ENCODE data around the gene DENND10.
A peak's percentile ranks its signal among the peaks of the same experiment; 100 is the strongest.

The DENND10 gene

GRCh38 chr10:119118231-119118630 is 14.3 kb downstream of the DENND10 start:
- H3K4me1 ChIP-seq (ENCODE audit: insufficient read depth, low read length): peaks cover 16% of the 10 kb centered on the region
- no peak overlapping the region for H3K9ac ChIP-seq (ENCODE audit: low read length)
- H3K27me3 ChIP-seq (ENCODE audit: control insufficient read depth in 1 of 2, insufficient read depth in 2 of 2, low read length in 2 of 2): no peaks in the 10 kb centered on the region
- no peak overlapping the region for H3K27ac ChIP-seq (ENCODE audit: low read depth, low read length)
- peaks cover 33% of the 10 kb centered on the region for H3K36me3 ChIP-seq (ENCODE audit: insufficient read depth, low read length)
- no peaks in the 10 kb centered on the region for H3K9me3 ChIP-seq (ENCODE audit: low read length)
- no peak overlapping the region for H3K4me3 ChIP-seq (ENCODE audit: low read depth in 1 of 2, low read length in 2 of 2)

GRCh38 chr10:119119400-119119799 is 15.5 kb downstream of the DENND10 start:
- Histone ChIP-seq H3K36me3 (ENCODE audit: insufficient read depth, low read length) (peaks cover 29% of the 10 kb centered on the region), H3K9me3 (ENCODE audit: low read length) (no peaks in the 10 kb centered on the region), H3K27me3 (ENCODE audit: control insufficient read depth in 1 of 2, insufficient read depth in 2 of 2, low read length in 2 of 2) (no peaks in the 10 kb centered on the region), H3K9ac (ENCODE audit: low read length) (no peak overlapping the region), H3K27ac (ENCODE audit: low read depth, low read length) (no peak overlapping the region), H3K4me1 (ENCODE audit: insufficient read depth, low read length) (peaks cover 5% of the 10 kb centered on the region), H3K4me3 (ENCODE audit: low read depth in 1 of 2, low read length in 2 of 2) (no peak overlapping the region)

GRCh38 chr10:119120413-119120867 is 16.5 kb downstream of the DENND10 start:
- no peak overlapping the region for H3K27ac ChIP-seq (ENCODE audit: low read depth, low read length)
- H3K36me3 ChIP-seq (ENCODE audit: insufficient read depth, low read length): peaks cover 28% of the 10 kb centered on the region
- no peaks in the 10 kb centered on the region for H3K4me1 ChIP-seq (ENCODE audit: insufficient read depth, low read length)
- H3K27me3 ChIP-seq (ENCODE audit: control insufficient read depth in 1 of 2, insufficient read depth in 2 of 2, low read length in 2 of 2): no peaks in the 10 kb centered on the region
- no peak overlapping the region for H3K4me3 ChIP-seq (ENCODE audit: low read depth in 1 of 2, low read length in 2 of 2)
- H3K9ac ChIP-seq (ENCODE audit: low read length): no peak overlapping the region
- H3K9me3 ChIP-seq (ENCODE audit: low read length): no peaks in the 10 kb centered on the region

DNA sequence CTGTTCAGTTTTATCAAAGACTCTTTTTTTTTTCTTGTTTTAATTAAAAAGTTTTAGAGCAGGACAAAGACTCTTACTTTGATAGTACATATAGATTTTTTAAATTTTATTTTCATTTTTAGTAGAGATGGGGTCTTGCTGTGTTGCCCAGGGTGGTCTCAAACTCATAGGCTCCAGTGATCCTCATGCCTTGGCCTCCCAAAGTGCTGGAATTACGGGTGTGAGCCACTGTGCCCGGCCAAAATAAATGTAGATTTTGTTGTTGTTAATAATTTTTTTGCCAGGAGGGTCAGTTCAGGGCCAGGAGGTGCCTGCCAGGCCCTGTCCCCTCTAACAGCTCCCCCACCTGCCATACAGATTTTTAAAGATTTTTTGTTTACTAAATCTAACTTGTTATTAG is 17.0 kb downstream of the DENND10 start:
- H3K9ac ChIP-seq (ENCODE audit: low read length): no peak overlapping the region
- no peak overlapping the region for H3K27ac ChIP-seq (ENCODE audit: low read depth, low read length)

DNA sequence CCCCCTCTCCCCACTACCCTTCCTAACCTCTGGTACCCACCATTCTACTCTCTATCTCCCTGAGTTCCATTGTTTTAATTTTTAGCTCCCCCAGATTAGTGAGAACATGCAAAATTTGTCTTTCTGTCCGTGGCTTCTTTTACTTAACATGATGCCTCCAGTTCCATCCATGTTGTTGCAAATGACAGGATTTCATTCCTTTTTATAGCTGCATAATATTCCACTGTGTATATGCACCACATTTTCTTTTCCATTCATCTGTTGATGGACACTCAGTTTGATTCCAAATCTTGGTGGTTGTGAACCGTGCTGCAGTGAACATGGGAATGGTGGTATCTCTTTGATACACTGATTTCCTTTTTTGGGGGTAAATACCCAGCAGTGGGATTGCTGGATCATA is 22.0 kb downstream of the DENND10 start:
- H3K36me3 ChIP-seq (ENCODE audit: insufficient read depth, low read length): peaks cover 45% of the 10 kb centered on the region
- no peak overlapping the region for H3K9ac ChIP-seq (ENCODE audit: low read length)
- H3K4me3 ChIP-seq (ENCODE audit: low read depth in 1 of 2, low read length in 2 of 2): no peak overlapping the region
- H3K9me3 ChIP-seq (ENCODE audit: low read length): no peaks in the 10 kb centered on the region
- no peaks in the 10 kb centered on the region for H3K27me3 ChIP-seq (ENCODE audit: control insufficient read depth in 1 of 2, insufficient read depth in 2 of 2, low read length in 2 of 2)
- H3K27ac ChIP-seq (ENCODE audit: low read depth, low read length): no peak overlapping the region
- H3K4me1 ChIP-seq (ENCODE audit: insufficient read depth, low read length): no peaks in the 10 kb centered on the region

More for the DNA sequence above, 17.0 kb downstream of the DENND10 start:
- H3K36me3 ChIP-seq (ENCODE audit: insufficient read depth, low read length): peaks cover 30% of the 10 kb centered on the region
- no peaks in the 10 kb centered on the region for H3K27me3 ChIP-seq (ENCODE audit: control insufficient read depth in 1 of 2, insufficient read depth in 2 of 2, low read length in 2 of 2)
- H3K4me1 ChIP-seq (ENCODE audit: insufficient read depth, low read length): no peaks in the 10 kb centered on the region
- H3K9me3 ChIP-seq (ENCODE audit: low read length): no peaks in the 10 kb centered on the region
- no peak overlapping the region for H3K4me3 ChIP-seq (ENCODE audit: low read depth in 1 of 2, low read length in 2 of 2)

DNA sequence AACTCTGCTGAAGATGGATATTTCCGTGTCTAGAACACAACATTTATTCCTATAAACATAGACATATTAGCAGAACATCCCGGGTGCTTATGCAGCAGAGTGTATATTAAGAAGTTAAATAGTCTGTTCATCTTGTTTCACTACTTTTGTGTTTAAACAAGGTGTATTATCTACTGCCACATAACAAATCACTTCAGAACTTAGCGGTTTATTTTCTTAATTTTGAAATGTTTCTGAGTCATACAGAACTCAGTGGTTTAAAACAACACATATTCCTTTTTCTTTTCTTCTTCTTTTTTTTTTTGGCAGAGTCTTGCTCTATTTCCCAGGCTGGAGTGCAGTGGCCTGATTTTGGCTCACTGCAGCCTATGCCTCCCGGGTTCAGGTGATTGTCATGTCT is 25.8 kb downstream of the DENND10 start:
- Histone ChIP-seq H3K27me3 (ENCODE audit: control insufficient read depth in 1 of 2, insufficient read depth in 2 of 2, low read length in 2 of 2) (no peaks in the 10 kb centered on the region), H3K9me3 (ENCODE audit: low read length) (no peaks in the 10 kb centered on the region), H3K36me3 (ENCODE audit: insufficient read depth, low read length) (peaks cover 55% of the 10 kb centered on the region), H3K4me3 (ENCODE audit: low read depth in 1 of 2, low read length in 2 of 2) (no peak overlapping the region), H3K27ac (ENCODE audit: low read depth, low read length) (no peak overlapping the region), H3K9ac (ENCODE audit: low read length) (no peak overlapping the region), H3K4me1 (ENCODE audit: insufficient read depth, low read length) (no peaks in the 10 kb centered on the region)

DNA sequence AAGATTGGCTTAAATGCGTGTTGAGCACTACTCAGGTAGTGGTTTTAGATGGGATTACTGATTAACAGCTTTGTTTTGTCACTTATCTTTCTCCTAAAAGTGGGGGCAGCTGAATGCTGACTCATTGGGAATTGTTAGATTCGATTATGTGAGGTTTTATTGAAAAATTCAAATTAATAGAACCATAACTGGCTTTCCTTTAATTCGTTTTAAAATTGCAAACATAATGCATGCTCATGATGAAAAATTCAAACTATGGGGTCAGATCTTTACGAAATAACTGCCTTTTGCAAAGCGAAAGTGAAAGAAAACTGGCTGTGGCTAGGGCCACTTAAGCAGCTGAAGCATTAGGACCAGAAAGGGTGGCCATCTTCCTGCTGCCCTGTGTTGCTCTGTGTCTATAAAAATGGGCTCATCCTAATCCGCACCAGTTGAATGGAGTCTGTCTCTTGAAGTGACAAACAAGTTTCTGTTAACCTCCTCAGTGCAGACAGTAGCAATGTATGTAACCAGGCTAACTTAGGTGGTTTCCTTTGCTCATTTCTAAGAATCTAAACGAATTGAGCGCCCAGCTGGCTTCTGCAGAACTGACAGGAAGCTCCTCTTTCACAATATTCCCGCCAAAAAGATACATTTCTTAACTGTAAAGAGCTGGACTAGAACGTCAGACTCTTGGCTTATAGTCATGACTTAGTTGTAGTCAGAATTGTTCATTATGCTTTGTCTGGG is 27.8 kb downstream of the DENND10 start:
- Histone ChIP-seq H3K27ac (ENCODE audit: low read depth, low read length) (peak overlapping the region; percentile 52), H3K9ac (ENCODE audit: low read length) (no peak overlapping the region), H3K9me3 (ENCODE audit: low read length) (no peaks in the 10 kb centered on the region), H3K36me3 (ENCODE audit: insufficient read depth, low read length) (peaks cover 50% of the 10 kb centered on the region), H3K27me3 (ENCODE audit: control insufficient read depth in 1 of 2, insufficient read depth in 2 of 2, low read length in 2 of 2) (no peaks in the 10 kb centered on the region), H3K4me3 (ENCODE audit: low read depth in 1 of 2, low read length in 2 of 2) (peak overlapping the region in 1 of 2 donors; percentile 43), H3K4me1 (ENCODE audit: insufficient read depth, low read length) (no peaks in the 10 kb centered on the region)

DNA sequence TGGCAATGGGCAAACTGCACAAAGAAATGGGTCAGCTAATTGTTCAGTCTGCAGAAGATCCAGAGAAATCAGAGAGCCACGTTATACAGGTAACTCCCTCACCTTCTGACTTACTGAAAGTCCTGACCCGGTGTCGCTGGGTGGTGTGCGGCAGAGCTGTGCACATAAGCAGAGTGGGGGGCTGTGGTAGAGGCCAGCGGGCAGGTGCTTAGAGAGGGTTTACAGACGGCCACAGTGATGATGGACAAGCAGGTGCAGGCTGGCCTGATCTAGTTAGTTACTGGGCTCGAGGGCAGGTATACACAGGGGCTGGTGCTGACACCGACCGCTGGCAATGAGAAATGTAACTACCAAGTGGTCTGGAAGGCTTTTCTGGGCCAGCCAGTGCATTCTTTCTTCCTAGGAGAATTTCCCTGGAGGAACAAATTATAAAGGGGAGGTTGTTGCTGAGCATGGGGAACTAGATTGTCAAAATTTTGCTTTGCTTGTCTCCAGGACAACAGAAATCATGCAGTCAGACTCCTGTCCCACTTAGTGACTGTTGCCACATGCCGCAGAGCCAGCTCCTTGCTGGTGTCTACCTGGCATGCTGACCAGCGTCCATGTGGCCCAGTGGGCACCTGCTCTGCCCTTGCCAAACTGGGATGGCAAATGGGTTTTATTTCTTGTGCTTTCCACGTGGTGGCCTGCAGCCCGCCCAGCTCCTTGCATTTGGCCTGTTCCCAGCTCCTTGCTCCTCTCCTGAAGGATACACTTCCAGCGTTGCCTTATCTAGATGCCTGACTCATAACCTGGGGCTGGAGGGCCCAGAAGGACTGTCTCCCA is 28.8 kb downstream of the DENND10 start:
- H3K4me1 ChIP-seq (ENCODE audit: insufficient read depth, low read length): no peaks in the 10 kb centered on the region
- no peak overlapping the region for H3K27ac ChIP-seq (ENCODE audit: low read depth, low read length)
- H3K9me3 ChIP-seq (ENCODE audit: low read length): no peaks in the 10 kb centered on the region
- H3K9ac ChIP-seq (ENCODE audit: low read length): no peak overlapping the region
- no peaks in the 10 kb centered on the region for H3K27me3 ChIP-seq (ENCODE audit: control insufficient read depth in 1 of 2, insufficient read depth in 2 of 2, low read length in 2 of 2)
- H3K4me3 ChIP-seq (ENCODE audit: low read depth in 1 of 2, low read length in 2 of 2): no peak overlapping the region
- peaks cover 50% of the 10 kb centered on the region for H3K36me3 ChIP-seq (ENCODE audit: insufficient read depth, low read length)

DNA sequence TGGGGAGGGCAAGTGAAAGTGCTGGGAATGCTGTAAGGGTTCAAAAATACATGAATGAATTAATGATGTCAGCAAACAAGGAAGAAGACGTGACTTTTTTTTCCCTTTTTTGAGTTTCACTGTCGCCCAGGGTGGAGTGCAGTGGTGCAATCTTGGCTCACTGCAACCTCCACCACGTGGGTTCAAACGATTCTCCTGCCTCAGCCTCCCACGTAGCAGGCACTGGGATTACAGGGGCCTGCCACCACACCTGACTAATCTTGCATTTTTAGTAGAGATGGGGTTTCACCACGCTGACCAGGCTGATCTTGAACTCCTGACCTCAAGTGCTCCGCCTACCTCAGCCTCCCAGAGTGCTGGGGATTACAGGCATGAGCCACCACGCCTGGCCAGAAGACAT is 30.0 kb downstream of the DENND10 start:
- Histone ChIP-seq H3K9ac (ENCODE audit: low read length) (no peak overlapping the region), H3K4me1 (ENCODE audit: insufficient read depth, low read length) (no peaks in the 10 kb centered on the region), H3K9me3 (ENCODE audit: low read length) (no peaks in the 10 kb centered on the region), H3K4me3 (ENCODE audit: low read depth in 1 of 2, low read length in 2 of 2) (no peak overlapping the region), H3K27ac (ENCODE audit: low read depth, low read length) (no peak overlapping the region), H3K27me3 (ENCODE audit: control insufficient read depth in 1 of 2, insufficient read depth in 2 of 2, low read length in 2 of 2) (no peaks in the 10 kb centered on the region), H3K36me3 (ENCODE audit: insufficient read depth, low read length) (peaks cover 44% of the 10 kb centered on the region)

DNA sequence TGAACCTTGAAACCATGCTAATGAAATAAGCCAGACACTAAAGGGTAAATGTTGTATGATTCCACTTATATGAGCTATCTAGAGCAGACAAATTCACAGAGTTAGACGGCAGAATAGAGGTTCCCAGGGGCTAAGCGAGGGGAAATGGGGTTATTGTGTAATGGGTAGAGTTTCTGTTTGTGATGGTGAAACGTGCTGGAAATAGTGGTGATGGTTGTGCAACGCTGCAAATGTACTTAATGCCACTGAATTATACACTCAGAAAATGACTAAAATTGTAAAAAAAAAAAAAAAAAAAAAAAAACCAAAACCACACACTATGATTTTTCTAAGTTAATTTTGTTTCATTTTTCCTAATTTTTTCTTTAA is 31.6 kb downstream of the DENND10 start:
- Histone ChIP-seq H3K9me3 (ENCODE audit: low read length) (no peaks in the 10 kb centered on the region), H3K4me1 (ENCODE audit: insufficient read depth, low read length) (no peaks in the 10 kb centered on the region), H3K27ac (ENCODE audit: low read depth, low read length) (no peak overlapping the region), H3K36me3 (ENCODE audit: insufficient read depth, low read length) (peaks cover 29% of the 10 kb centered on the region), H3K4me3 (ENCODE audit: low read depth in 1 of 2, low read length in 2 of 2) (no peak overlapping the region), H3K9ac (ENCODE audit: low read length) (no peak overlapping the region), H3K27me3 (ENCODE audit: control insufficient read depth in 1 of 2, insufficient read depth in 2 of 2, low read length in 2 of 2) (no peaks in the 10 kb centered on the region)

DNA sequence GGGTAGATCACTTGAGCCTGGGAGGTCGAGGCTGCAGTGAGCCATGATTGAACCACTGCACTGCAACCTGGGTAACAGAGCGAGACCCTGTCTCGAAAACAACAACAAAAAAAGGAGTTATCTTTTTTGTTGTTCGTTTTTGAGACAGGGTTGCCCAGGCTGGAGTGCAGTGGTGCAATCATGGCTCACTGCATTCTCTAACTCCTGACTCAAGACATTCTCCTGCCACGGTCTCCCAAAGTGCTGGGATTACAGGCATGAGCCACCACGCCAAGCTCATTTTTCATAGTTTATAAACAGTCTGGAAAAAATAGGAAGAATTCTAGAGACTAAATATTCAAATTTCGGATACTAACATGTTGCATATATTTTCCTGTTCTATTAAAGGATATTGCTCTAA is 32.2 kb downstream of the DENND10 start:
- Histone ChIP-seq H3K4me3 (ENCODE audit: low read depth in 1 of 2, low read length in 2 of 2) (no peak overlapping the region), H3K9ac (ENCODE audit: low read length) (no peak overlapping the region), H3K4me1 (ENCODE audit: insufficient read depth, low read length) (no peaks in the 10 kb centered on the region), H3K36me3 (ENCODE audit: insufficient read depth, low read length) (peaks cover 24% of the 10 kb centered on the region), H3K27me3 (ENCODE audit: control insufficient read depth in 1 of 2, insufficient read depth in 2 of 2, low read length in 2 of 2) (no peaks in the 10 kb centered on the region), H3K27ac (ENCODE audit: low read depth, low read length) (no peak overlapping the region), H3K9me3 (ENCODE audit: low read length) (no peaks in the 10 kb centered on the region)
